Neural crest cell (in vitro differentiated cells): ENCODE measurements around the gene CDKAL1. TPM values are rescaled to one million over a fixed set of nuclear protein-coding genes. Genes with fewer than 3 reads are reported as not detected.

Experiments
- DNase-seq: peaks from one replicate; pipeline ENCODE4 v3.0.0; 2021; ENCODE audit warnings: low read depth, mixed read lengths, low spot score
- H3K27ac Mint-ChIP-seq: one replicate; pipeline ENCODE4 v1.8.0; 2021; ENCODE audit warnings: mild to moderate bottlenecking, mixed read lengths; ENCODE audit not compliant: unreplicated experiment
- H3K27me3 Mint-ChIP-seq: 2 replicates; pipeline ENCODE4 v1.8.0; 2021; ENCODE audit warnings: low read depth, mild to moderate bottlenecking, mixed read lengths
- H3K36me3 Mint-ChIP-seq: 2 replicates; pipeline ENCODE4 v1.8.0; 2021; ENCODE audit warnings: low read depth, mild to moderate bottlenecking, mixed read lengths
- H3K4me1 Mint-ChIP-seq: 2 replicates; pipeline ENCODE4 v1.8.0; 2021; ENCODE audit warnings: mixed read lengths
- H3K4me3 Mint-ChIP-seq: one replicate; pipeline ENCODE4 v1.8.0; 2021; ENCODE audit warnings: mild to moderate bottlenecking, mixed read lengths
- H3K9me3 Mint-ChIP-seq: 2 replicates; pipeline ENCODE4 v1.8.0; 2021; ENCODE audit warnings: mixed read lengths
- CTCF ChIP-seq: fragments of 200-600 bp; sonication (generic); conservative IDR thresholded peaks from 2 replicates; pipeline ENCODE4 v1.5.0; 2021; ENCODE audit warnings: antibody characterized with exemption, mild to moderate bottlenecking
- total RNA-seq: library from RNA; stranded (reverse); gene quantifications from 2 replicates; pipeline ENCODE4 v1.2.1, GENCODE V29; 2021

The CDKAL1 gene
- total RNA-seq, 1 donor from 2014 or later, result 25.4 TPM

GRCh38 chr6:21033575-21034026 lies 499.3 kb downstream of the CDKAL1 start:
- Mint-ChIP-seq H3K36me3 (peaks cover 15% of the 10 kb centered on the region), H3K27ac (no peak overlapping the region), H3K4me3 (no peak overlapping the region), H3K27me3 (no peaks in the 10 kb centered on the region), H3K9me3 (peaks cover 2% of the 10 kb centered on the region), H3K4me1 (peaks cover 3% of the 10 kb centered on the region)
- no peak for DNase-seq
- TF ChIP-seq CTCF, result no peak

- no peak for TF ChIP-seq CTCF
- Mint-ChIP-seq H3K9me3 (peaks cover 2% of the 10 kb centered on the region), H3K4me3 (no peak overlapping the region), H3K4me1 (peaks cover 3% of the 10 kb centered on the region), H3K36me3 (peaks cover 13% of the 10 kb centered on the region), H3K27ac (no peak overlapping the region), H3K27me3 (no peaks in the 10 kb centered on the region)
- no peak for DNase-seq
These were observed 500.1 kb downstream of the CDKAL1 start for GRCh38 chr6:21034345-21034744.

- Mint-ChIP-seq H3K27me3 (no peaks in the 10 kb centered on the region), H3K4me1 (peaks cover 6% of the 10 kb centered on the region)
These were observed 503.2 kb downstream of the CDKAL1 start for GRCh38 chr6:21037453-21037852.

GRCh38 chr6:21039926-21040325 lies 505.7 kb downstream of the CDKAL1 start:
- H3K27ac Mint-ChIP-seq, result no peak overlapping the region
- TF ChIP-seq CTCF, result no peak
- no peak overlapping the region for H3K4me3 Mint-ChIP-seq
- no peak for DNase-seq
- H3K9me3 Mint-ChIP-seq, result no peaks in the 10 kb centered on the region
- peaks cover 3% of the 10 kb centered on the region for H3K36me3 Mint-ChIP-seq
- peaks cover 6% of the 10 kb centered on the region for H3K4me1 Mint-ChIP-seq
- no peaks in the 10 kb centered on the region for H3K27me3 Mint-ChIP-seq

More at GRCh38 chr6:21037453-21037852, 503.2 kb downstream of the CDKAL1 start:
- no peak overlapping the region for H3K4me3 Mint-ChIP-seq
- peaks cover 3% of the 10 kb centered on the region for H3K36me3 Mint-ChIP-seq
- H3K9me3 Mint-ChIP-seq, result no peaks in the 10 kb centered on the region
- no peak overlapping the region for H3K27ac Mint-ChIP-seq
- TF ChIP-seq CTCF, result no peak
- no peak for DNase-seq

GRCh38 chr6:21045135-21045700 lies 511.0 kb downstream of the CDKAL1 start:
- no peak overlapping the region for H3K4me3 Mint-ChIP-seq
- H3K27ac Mint-ChIP-seq, result no peak overlapping the region
- TF ChIP-seq CTCF, result no peak
- DNase-seq, result no peak
- H3K36me3 Mint-ChIP-seq, result peaks cover 5% of the 10 kb centered on the region
- no peaks in the 10 kb centered on the region for H3K9me3 Mint-ChIP-seq
- H3K27me3 Mint-ChIP-seq, result no peaks in the 10 kb centered on the region
- H3K4me1 Mint-ChIP-seq, result no peaks in the 10 kb centered on the region
